ENCODE results near the gene SCAF4.

GRCh38 chr21:31772674-31773555 lies 41.0 kb upstream of the SCAF4 start:
- TF ChIP-seq, protein P1, sequence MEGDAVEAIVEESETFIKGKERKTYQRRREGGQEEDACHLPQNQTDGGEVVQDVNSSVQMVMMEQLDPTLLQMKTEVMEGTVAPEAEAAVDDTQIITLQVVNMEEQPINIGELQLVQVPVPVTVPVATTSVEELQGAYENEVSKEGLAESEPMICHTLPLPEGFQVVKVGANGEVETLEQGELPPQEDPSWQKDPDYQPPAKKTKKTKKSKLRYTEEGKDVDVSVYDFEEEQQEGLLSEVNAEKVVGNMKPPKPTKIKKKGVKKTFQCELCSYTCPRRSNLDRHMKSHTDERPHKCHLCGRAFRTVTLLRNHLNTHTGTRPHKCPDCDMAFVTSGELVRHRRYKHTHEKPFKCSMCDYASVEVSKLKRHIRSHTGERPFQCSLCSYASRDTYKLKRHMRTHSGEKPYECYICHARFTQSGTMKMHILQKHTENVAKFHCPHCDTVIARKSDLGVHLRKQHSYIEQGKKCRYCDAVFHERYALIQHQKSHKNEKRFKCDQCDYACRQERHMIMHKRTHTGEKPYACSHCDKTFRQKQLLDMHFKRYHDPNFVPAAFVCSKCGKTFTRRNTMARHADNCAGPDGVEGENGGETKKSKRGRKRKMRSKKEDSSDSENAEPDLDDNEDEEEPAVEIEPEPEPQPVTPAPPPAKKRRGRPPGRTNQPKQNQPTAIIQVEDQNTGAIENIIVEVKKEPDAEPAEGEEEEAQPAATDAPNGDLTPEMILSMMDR (IDR thresholded peaks at IDR 0.05): no peak
- no peak for TF ChIP-seq EP300 (IDR thresholded peaks at IDR 0.05; ENCODE audit: low read depth)

All from transverse colon (tissue), 3 donors.